GM21390 (cell line): ENCODE data around the gene TTBK1.
A peak's percentile ranks its signal among the peaks of the same experiment; 100 is the strongest.

Experiments
- ATAC-seq: cut with Tn5 transposase; IDR thresholded peaks from one replicate; pipeline ENCODE4 v1.9.1; 2021; ENCODE audit not compliant: unreplicated experiment

Gene TTBK1

DNA sequence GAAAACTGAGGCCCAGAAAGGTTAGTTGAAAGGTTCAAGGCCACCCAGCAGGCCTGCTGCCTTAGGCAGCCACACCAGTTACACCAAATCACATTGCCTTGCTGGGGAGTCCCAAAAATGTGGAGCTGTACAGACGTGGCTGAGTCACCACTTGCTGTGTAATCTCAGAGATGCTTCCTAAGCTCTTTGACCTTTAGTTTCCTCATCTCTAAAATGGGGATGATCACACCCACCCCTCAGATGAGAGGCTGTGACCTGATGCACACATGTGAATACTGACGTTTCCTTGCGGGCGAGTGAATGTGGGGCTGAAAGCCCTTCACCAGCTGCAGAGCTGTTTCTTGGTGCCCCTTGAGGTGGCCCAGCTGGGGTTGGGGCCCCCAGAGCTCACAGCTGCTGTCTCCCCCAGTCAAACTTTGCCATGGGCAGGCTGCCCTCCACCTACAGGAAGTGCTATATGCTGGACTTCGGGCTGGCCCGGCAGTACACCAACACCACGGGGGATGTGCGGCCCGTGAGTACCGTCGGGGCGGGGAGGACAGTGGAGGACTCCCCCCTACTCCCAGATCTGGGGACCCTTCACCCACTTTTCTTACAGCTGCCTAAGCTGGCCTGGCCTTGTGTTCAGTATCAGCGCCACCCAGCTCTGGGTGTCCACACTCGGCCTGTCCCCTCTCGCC lies 11.0 kb downstream of the TTBK1 start:
- no peak for ATAC-seq

DNA sequence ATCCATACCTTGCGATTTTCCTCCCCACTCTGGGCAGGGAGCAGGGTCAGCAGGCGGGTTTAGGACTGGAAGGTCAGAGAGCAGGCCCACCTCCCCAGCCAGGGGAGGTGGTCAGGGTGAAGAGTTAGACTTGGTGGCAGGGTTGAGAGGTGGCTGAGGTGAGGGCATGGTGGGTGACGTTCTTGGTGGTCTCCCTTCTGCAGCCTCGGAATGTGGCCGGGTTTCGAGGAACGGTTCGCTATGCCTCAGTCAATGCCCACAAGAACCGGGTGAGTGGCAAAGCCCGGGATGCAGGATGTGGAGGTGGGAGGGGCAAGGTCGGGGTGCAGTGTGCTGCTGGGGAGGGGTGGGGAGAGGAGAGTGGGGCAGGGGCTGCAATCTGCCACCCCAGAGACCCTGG lies 11.6 kb downstream of the TTBK1 start:
- no peak for ATAC-seq

DNA sequence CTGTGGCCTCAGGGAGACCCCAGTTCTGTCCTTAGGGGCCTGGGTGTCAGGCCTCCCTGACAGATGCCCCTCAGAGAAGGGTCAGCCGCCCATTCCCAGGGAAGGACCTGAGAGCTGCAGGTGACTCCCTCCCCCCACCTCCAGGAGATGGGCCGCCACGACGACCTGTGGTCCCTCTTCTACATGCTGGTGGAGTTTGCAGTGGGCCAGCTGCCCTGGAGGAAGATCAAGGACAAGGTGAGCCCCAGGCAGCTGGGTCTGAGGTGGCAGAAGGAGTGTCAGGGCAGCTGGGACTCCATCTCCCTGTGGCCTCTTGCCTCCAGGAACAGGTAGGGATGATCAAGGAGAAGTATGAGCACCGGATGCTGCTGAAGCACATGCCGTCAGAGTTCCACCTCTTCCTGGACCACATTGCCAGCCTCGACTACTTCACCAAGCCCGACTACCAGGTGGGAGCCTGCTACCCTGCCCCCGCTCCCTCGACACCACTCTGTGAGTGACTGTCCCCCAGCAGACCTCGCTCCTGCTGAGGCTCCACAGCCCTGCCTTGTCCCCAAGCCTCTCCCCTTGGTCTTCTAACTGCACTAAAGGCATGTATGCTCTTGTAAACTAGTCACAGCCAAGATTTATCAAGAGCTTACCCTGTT lies 12.2 kb downstream of the TTBK1 start:
- ATAC-seq, result no peak

DNA sequence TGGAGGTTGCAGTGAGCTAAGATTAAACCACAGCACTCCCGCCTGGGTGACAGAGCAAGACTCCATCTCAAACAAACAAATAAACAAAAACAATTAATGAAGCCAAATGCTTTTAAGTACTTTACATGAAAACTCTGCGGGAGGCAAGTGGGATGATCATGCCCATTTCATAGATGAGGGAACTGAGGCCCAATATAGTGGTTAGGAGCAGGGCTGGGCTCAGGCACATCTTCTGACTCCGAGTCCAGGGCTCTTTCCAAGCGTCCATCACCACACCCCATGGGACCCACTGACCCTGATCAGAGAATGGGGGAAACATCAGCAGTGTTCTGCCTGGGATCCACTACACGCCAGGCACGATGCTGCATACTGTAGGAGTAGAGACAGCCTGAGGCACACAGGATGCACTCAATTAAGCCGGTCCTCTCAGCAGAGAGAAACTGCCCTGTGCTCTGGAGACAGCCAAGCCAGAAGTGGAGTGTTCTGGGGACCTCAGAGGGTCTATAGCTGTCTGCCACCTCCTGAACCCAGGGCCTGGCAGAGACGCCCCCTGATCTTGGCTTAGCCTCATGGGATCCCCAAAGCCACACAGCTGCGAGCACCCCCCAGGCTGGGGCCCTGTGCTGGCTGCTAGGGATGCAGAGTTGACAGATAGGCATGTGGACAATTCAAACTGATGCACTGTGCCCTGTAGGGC lies 13.5 kb downstream of the TTBK1 start:
- no peak for ATAC-seq

DNA sequence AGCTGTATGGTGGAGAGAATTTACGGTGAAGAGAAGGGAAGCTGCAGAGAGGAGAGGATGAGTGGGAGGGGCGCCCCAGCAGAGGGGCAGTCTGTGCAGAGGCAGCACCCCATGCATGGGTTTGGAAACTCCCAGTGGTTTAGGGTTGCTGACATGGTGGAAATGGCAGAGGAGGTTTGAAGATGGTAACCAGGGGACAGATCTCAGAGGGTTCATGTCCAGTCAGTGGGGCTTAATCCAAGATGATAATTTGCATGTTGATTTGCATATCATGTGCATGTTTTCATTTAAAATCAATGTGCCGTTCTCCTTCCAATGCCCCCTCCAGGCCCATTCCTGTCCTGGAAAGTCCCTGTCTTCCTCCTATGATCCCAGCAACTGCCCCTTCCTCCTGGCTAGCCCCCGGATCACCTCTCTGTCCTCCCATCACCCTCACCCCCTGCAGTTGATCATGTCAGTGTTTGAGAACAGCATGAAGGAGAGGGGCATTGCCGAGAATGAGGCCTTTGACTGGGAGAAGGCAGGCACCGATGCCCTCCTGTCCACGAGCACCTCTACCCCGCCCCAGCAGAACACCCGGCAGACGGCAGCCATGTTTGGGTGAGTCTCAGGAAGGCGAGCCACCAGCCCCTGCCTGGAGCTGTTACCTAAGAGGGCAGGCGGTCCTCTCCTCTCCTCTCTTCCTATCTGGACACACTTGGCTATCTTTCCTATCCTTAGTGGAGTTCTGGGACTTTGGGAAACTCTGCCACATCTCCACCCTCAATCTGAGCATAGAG lies 14.3 kb downstream of the TTBK1 start:
- no peak for ATAC-seq

DNA sequence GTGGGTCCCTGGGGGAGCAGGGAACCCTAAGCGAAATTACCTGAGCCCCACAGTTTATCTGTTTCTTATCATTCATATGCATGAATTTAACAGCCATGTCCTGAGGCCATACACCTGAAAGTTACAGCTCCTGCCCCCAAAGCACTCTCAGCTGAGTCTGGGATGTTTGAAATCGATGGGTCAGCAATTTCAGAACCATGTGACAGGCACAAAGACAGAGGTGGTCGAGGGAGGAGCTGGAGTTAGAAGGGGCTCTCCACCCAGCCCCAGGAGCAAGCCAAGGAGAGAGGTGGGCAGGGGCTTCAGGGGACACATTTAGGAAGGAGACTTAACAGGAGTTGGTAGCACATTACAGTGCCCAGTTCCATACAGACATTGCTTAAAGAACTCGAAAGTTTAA lies 14.9 kb downstream of the TTBK1 start:
- no peak for ATAC-seq

DNA sequence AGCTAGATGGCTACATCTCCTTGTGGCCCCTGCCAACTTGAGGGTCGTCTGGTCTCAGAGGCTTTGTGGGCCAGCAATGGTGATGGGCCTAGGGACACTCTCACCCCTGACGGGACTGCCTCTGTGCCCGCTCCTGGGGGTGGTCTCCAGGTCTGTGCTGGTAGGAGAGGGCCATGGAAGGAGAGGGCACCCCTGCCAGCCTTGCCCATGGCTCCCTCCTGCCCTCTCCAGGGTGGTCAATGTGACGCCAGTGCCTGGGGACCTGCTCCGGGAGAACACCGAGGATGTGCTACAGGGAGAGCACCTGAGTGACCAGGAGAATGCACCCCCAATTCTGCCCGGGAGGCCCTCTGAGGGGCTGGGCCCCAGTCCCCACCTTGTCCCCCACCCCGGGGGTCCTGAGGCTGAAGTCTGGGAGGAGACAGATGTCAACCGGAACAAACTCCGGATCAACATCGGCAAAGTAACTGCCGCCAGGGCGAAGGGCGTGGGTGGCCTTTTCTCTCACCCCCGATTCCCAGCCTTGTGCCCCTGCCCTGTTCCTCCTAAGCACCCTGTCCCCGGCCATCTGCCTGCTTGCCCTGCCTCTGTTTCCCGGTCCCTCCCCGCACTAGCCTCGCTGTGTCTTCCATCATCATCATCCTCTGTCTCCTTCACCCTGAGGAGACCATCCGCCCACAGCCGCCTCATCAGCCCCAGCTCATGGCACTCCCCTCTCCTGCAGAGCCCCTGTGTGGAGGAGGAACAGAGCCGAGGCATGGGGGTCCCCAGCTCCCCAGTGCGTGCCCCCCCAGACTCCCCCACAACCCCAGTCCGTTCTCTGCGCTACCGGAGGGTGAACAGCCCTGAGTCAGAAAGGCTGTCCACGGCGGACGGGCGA lies 15.8 kb downstream of the TTBK1 start:
- no peak for ATAC-seq

DNA sequence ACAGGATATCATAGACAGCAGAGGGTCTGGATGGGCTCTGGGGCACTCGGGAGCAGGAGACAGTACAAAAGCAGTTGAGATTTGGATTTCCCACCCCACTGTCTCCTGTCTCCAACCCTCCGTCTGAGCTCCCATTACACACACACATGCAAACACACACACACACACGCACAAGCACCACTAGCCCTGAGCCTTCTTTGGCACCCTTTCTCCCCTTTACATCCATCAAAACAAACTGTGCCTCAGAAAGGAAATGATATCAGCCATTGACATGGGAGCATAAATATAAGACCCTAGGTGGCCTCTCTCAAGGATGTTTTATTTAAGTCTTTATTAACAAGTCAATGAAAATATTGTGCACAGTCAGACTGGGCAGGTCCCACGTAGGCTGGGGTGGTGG lies 17.5 kb downstream of the TTBK1 start:
- no peak for ATAC-seq

DNA sequence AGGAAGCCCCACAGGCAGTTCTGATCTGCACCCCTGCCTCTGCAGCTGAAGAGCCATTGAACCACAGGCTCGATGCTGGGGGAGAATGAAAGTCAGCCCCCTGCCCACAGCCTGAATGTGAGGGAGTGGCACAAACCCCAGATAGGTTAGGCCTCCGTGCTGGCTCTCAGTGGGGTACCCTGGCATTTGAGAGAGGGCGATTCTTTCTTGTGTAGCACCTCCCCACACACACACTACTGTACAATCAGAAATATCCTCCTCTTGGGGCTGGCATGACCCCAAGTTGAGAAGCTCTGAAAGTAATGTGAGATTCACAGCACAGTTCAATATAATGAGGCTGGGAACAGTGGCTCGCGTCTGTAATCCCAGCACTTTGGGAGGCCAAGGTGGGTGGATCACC lies 17.9 kb downstream of the TTBK1 start:
- ATAC-seq, result no peak

DNA sequence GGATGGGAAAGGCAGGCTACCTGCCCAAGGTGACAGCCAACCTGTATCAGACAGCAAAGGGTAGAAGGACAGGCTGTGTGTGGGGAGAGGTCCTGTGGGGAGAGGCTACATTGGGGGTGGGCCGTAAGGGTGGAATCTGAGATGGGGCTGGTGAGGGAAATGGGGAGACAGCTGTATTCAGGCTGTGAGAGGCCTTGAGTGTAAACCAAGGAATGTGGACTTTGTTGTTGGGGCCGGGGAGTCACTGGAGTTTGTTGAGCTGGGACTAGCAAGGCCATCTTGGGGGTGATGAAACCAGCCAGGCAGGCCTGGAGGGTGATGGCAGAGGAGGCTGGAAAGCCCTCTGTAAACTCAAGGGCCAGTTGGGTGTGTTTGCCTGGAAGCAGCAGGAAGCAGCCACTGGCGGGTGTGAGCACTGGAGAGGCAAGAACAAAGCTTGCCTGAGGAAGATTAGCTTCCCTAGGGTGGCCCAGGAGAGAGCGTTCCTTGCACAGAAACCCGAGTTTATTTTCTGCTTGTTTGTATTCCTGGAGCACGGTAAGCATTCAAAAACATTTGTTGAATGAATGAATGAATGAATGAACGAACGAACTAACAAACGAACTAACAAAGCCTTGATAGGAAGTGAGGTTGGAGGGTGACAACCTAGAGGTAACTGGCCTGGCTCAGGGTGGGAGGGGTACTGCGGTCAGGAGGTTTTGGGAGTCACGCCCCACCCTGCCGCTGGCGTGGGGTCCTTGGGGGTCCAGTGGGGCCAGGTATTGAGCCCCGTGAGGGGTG lies 18.9 kb downstream of the TTBK1 start:
- ATAC-seq, result no peak

DNA sequence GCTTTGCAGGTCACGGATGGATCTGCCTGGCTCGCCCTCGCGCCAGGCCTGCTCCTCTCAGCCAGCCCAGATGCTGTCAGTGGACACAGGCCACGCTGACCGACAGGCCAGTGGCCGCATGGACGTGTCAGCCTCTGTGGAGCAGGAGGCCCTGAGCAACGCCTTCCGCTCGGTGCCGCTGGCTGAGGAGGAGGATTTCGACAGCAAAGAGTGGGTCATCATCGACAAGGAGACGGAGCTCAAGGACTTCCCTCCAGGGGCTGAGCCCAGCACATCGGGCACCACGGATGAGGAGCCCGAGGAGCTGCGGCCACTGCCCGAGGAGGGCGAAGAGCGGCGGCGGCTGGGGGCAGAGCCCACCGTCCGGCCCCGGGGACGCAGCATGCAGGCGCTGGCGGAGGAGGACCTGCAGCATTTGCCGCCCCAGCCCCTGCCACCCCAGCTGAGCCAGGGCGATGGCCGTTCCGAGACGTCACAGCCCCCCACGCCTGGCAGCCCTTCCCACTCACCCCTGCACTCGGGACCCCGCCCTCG lies 19.6 kb downstream of the TTBK1 start:
- no peak for ATAC-seq

DNA sequence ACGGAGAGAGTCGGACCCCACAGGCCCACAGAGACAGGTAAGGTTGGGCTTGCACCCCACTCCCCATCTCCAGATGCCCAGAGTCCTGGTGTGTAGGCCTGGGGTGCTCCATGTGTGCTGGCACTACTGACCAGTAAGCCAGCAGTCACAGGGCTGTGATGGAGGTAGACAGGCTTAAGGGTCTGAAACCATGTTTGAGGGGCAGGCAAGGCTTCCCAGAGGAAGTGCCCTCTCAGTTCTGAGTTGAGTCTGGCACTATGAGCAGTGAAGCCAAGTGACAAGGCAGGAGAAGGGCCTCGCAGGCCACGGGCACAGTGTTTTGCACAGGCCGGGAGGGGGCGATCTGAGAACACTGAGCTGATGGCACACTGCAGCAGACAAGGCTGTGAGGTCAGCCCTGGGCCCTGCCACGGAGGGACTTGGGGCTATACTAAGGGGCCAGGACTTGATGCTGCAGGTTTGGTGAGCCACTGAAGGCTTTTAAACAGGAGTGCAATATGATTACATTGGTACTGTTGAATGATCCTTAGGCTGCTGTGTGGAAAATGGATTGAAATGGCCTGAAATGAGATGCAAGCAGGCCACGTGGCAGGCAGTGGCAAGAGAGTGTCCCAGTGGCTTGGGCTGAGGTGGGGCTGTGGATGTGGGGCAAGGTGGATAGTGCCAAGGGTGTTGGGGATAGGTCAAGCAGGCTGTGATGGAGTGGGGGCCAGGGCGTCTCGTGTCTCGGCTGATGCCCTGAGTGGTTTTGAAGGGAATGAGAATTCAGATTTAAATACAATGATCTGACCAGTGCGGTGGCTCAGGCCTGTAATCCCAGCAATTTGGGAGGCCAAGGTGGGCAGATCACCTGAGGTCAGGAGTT lies 20.3 kb downstream of the TTBK1 start:
- peak; percentile 73 for ATAC-seq

DNA sequence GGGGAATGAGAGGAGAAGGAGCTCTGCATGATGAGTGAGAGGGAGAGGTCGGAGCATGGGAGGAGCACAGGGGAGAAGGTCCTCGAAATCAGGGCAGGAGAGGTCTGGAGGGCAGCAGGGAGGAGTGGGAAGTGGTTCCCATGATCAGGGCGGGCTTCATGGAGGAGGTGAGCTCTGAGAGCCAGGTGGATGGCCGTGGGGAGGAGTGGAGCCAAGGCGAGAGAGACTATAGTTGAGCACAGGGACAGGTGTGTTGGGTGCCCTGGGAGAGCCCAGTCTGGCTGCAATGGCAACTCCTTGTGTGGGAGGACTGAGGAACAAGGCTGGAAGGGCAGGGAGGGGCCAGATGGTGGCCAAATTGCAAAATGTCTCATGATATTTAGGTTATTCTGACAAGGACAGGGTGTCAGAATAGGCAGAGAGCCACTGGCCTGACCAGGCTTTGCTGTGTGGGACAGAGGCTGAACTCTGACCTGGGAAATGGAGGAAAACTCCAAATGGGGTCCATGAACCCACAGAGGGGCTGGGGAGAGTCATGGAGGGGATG lies 21.4 kb downstream of the TTBK1 start:
- no peak for ATAC-seq

DNA sequence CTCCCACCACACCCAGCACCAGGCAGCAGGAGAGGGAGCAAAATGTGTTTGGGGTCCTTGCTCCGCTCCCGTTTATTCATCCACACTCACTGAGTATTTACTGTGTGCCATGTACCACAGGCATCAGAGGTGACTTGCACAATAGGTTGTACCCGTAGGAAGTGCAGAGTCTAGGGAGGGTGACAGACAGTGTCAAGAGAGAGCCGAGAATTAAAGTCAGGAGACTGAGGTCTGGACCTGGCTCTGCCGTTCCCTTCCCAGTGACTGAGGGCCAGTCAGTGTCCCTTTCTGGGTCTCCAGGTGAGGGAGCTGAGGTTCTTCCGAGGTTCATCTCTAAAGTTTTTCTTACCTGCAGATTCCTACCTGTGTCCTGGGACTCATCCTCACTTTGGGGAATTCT lies 22.3 kb downstream of the TTBK1 start:
- ATAC-seq, result no peak

DNA sequence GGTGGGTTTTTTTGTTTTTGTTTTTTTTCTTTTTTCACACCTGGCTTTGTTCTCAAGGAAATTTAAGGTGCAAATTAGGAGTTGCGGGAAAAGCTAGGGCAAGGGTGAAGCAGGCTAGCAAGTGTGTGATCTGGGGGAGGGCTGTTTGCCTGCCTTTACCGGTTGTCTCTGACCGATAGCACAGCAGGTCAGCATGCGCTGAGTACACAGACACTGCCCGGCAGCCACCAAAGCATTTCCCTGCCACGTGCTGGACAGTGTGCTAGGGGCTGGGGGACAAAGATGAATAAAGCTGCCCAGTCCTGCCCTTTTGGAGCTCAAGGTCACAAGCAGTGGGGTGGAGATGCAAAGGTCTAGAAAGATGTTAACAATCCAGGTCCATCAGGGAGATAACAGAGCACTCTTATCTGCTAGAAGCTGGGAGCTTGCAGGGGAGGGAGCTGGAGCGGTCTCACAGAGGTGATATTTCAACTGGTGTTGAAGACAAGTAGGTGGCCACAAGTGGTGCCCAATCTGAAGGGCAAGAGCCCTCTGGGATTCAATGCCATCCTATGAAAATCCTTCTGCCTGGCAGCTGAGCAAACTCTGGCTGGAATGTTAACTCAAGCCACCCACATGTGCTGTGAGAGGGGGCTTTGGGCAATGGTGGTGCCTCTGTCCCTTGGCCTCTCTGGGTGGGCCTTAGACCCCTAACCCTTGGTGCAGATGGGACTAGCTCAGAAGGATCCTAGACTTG lies 24.5 kb downstream of the TTBK1 start:
- no peak for ATAC-seq

DNA sequence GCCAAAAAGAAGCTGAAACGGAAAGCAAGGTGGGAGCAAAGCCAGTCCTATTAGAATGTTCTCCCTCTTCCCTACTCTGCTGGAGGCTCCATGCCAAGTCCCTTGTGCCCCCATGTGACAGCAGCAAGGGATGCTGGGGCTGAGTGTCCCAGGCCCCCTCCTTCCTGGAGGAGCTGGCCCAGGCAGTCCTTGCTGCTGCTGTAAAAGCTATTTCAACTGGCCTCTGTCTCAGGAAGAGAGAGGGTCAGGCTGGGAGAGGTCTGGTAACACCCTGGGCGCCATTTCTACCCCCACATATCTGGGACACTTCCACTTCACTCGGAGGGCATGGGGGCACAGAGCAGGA lies 25.0 kb downstream of the TTBK1 start:
- no peak for ATAC-seq

DNA sequence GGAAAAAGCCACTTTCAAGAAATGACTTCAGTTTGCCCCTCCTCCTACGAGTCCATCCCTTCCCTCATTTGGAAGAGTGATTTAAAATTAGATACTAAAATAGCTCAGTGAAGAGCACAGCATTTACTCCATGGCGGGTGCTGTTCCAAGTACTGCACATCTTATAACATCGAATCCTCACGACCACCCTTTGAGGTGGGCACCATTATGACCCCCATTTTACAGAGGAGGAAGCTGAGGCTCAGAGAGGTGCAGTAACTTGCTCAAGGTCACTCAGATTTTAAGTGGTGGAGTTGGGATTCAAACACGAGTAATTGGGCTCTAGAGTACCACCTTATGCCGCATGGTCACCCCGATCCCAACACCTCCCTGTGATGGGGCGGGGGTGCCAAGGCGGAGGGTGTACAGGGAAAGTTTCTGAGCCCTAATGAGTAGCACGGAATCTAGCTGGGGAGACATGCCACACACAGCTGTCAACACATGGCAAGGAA lies 25.5 kb downstream of the TTBK1 start:
- ATAC-seq, result no peak
